NCI-H510A treated with DMSO at 0.1 percent for 48 hours (cell line): ENCODE measurements around the gene NFAT5.
"Not testable (repeated sequence)": the region's sequence is repeated elsewhere in the genome, so short reads cannot be mapped to it uniquely, and the experiment has no call there.

ENCODE experiments used
- DNase-seq: peaks from one replicate; lab custom pipeline; 2025; lab: John Stamatoyannopoulos, UW

NFAT5 gene

DNA sequence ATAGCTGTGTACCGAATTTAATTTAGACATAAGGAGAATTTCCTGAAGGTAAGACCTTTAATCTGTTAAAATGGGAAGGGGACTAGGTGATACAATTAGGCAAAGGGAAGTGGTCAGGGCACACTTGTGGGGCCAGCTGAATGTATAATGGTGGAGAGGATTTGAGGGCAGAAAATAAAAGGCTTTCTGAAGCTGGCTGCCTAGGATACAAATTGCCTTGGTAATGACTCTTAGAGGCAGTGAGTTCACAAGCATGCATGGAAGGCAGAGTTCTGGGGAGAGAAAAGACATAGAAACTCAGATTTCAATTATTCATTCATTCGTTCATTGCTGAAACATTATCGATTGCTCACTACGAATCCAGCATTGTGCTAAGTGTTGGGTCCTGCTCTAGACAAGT is 12.4 kb upstream of the NFAT5 start:
- no peak for DNase-seq

GRCh38 chr16:69554495-69554894 is 11.3 kb upstream of the NFAT5 start:
- DNase-seq, result no peak

- no peak for DNase-seq
These were observed 10.3 kb upstream of the NFAT5 start for GRCh38 chr16:69555437-69555836.

- DNase-seq, result no peak
These were observed 9.9 kb upstream of the NFAT5 start for GRCh38 chr16:69555867-69556266.

DNA sequence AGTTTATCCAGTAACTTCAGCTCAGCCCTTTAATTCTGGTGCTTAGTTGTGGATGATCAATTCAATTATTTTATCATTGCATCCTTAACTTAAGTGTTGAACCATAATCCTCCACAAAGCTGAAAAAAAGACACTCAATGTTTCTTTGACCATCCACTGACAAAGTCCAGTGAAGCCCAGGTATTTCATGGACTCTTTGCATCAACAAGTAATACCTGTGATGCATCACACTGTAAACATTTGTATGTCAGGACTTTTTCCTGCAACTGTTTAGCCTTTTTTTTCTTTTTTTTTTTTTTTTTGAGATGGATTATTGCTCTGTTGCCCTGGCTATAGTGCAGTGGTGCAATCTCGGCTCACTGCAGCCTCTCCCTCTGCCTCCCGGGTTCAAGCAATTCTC is 6.6 kb upstream of the NFAT5 start:
- DNase-seq, result no peak

- not testable (repeated sequence) for DNase-seq
These were observed 4.4 kb upstream of the NFAT5 start for GRCh38 chr16:69561367-69561766.

DNA sequence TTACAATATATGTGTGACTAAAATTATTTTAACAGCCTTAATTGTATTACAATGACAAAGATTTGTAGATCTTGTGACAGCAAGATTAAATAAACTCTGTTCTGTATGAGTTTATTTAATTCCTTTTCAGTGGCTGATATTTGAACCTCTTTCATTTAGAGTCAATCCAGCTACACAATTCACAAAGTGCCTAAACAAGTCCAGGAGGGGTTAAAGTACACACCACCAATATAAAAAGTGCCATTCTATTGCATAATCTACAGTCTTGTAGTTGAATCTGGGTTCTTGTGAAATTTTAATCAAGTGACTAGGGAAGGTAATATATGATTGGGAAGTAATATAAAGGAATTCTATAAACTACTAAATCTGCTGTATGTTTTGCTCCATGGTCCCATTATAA is 3.9 kb upstream of the NFAT5 start:
- DNase-seq, result no peak

GRCh38 chr16:69562813-69563212 is 3.0 kb upstream of the NFAT5 start:
- no peak for DNase-seq

- DNase-seq, result no peak
These were observed 1.9 kb upstream of the NFAT5 start for GRCh38 chr16:69563605-69564580.

GRCh38 chr16:69564845-69565670 is 708 bp upstream of the NFAT5 start:
- no peak for DNase-seq

DNA sequence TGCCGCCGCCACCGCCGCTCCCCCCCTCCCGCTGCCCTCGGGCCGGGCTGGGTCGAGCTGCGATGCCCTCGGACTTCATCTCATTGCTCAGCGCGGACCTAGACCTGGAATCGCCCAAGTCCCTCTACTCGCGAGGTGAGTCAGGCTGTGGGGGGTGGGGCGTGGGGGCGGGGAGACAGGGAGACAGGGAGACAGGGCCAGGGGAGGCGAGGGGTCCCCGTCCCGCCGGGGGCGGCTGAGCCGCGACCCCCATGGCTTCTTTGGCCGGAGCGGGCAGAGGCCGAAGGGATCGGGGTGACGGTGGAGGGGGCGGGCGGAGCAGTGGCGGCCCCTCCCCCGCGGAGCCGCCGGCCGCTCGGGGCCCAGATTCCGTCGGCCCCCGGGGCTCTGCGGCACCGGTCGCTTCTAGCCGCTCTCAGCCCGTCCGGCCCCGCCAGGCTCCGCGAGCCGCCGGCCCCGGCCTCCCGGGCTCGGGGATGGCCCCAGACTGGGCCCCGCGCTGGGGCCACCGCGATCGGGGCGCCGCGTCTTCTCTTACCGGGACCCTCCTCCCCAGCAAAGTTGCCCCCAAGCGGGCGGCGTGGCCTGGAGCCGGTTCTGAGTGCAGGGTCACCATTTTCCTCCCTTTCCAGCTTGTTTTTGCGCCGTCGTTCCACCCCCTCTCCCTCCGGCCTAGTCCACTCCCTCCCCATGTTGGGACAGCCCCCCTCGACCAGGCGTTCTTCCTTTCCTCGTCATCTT is 644 bp downstream of the NFAT5 start:
- DNase-seq, result peak; percentile 35

- DNase-seq, result peak; percentile 33
These were observed 1.4 kb downstream of the NFAT5 start for GRCh38 chr16:69566981-69567680.

DNA sequence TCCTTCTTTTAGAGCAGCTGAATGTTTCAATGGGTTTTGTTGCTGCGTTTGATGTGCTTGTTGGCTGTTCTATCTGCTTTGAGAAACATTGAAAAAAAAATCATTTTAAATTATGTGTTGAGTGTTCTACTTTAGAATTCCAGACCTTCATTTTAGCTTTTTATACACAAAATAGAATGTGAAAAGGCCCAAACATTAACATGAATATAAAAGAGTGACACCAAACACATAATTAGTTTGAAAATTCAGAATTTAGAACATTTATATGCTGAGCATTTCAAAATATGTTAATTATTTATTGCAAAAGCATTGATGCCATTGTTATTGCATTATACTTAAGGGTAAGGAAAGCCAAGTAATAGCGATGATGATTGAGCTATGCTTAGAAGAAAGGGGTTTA is 2.9 kb downstream of the NFAT5 start:
- DNase-seq, result no peak

GRCh38 chr16:69578771-69579170 is 13.0 kb downstream of the NFAT5 start:
- not testable (repeated sequence) for DNase-seq

GRCh38 chr16:69579783-69580481 is 14.2 kb downstream of the NFAT5 start:
- DNase-seq, result no peak

DNA sequence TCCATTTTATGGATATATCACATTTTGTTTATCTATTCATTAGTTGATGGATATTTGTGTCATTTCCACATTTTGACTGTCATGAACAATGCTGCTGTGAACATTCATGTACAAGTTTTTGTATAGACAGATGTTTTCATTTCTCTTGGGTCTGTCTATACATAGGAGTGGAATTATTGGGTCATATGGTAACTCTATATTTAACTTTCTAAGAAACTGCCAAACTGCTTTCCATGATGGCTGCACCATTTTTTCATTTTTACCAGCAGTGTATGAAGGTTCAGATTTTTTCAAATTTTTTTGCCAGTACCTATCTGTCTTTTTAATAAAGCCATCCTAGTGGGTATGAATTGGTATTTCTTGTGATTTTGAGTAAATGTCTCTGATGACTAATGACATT is 15.5 kb downstream of the NFAT5 start:
- no peak for DNase-seq

- not testable (repeated sequence) for DNase-seq
These were observed 18.7 kb downstream of the NFAT5 start for GRCh38 chr16:69584493-69584892.

- DNase-seq, result no peak
These were observed 23.9 kb downstream of the NFAT5 start for GRCh38 chr16:69589434-69590269.

- DNase-seq, result no peak
These were observed 24.8 kb downstream of the NFAT5 start for GRCh38 chr16:69590590-69590989.

DNA sequence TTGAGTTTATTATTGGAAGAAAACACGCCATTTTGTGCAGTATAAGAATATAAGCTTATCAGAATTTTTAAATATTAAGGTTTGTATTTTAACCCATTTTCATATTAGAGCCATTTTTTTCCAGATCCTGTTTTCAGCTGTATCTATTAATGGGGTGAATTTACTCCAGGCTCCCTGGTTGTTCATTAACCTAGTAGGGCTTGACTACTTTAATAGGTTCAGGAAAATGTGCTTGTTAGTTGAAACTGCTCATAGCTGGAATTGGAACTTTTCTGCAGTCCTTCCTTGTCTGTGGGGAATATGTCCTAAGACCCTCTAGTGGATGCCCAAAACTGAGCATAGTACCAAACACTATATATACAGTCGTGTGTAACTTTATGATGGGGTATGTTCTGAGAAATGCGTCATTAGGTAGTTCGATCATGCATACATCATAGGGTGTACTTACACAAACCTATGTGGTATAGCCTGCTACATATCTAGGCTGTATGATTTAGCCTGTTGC is 28.0 kb downstream of the NFAT5 start:
- no peak for DNase-seq
